Pulmonary artery endothelial cell (primary cell): ENCODE data around the gene TNXB. TPM values are rescaled to one million over a fixed set of nuclear protein-coding genes. Genes with fewer than 3 reads are reported as not detected.
"Not testable (repeated sequence)": the region's sequence is repeated elsewhere in the genome, so short reads cannot be mapped to it uniquely, and the experiment has no call there.

Experiments used
- DNase-seq: peaks from one replicate; pipeline ENCODE4 v3.0.0-alpha.2; 2011; ENCODE audit warnings: low read depth, low spot score
- total RNA-seq: library from RNA; depleted of rRNA; stranded (reverse); fragments of >200 nt; gene quantifications from 2 replicates; pipeline ENCODE4 v1.2.3, GENCODE V29; 2014

Gene TNXB
- total RNA-seq, 1 donor from 2014 or later, result 0.73 TPM

GRCh38 chr6:32113386-32114352, 4.5 kb upstream of the TNXB start:
- no peak for DNase-seq

- no peak for DNase-seq
These were observed 3.4 kb upstream of the TNXB start for GRCh38 chr6:32112431-32112980.

- no peak for DNase-seq
These were observed 2.4 kb upstream of the TNXB start for GRCh38 chr6:32111424-32112066.

GRCh38 chr6:32110632-32111031, 1.5 kb upstream of the TNXB start:
- DNase-seq, result no peak

- DNase-seq, result no peak
These were observed 625 bp upstream of the TNXB start for GRCh38 chr6:32109765-32110160.

GRCh38 chr6:32108727-32109113, 418 bp downstream of the TNXB start:
- no peak for DNase-seq

- DNase-seq, result no peak
These were observed 977 bp downstream of the TNXB start for GRCh38 chr6:32108094-32108627.

GRCh38 chr6:32107406-32107805, 1.7 kb downstream of the TNXB start:
- no peak for DNase-seq

- DNase-seq, result no peak
These were observed 3.7 kb downstream of the TNXB start for GRCh38 chr6:32105433-32105832.

- DNase-seq, result no peak
These were observed 6.9 kb downstream of the TNXB start for GRCh38 chr6:32102255-32102654.

- DNase-seq, result not testable (repeated sequence)
These were observed 8.9 kb downstream of the TNXB start for GRCh38 chr6:32100251-32100650.

GRCh38 chr6:32097364-32097763, 11.8 kb downstream of the TNXB start:
- DNase-seq, result no peak

GRCh38 chr6:32096394-32097258, 12.5 kb downstream of the TNXB start:
- no peak for DNase-seq

GRCh38 chr6:32096087-32096393, 13.1 kb downstream of the TNXB start:
- DNase-seq, result no peak

- DNase-seq, result no peak
These were observed 13.6 kb downstream of the TNXB start for GRCh38 chr6:32095338-32096086.

GRCh38 chr6:32092760-32093497, 16.2 kb downstream of the TNXB start:
- DNase-seq, result no peak

GRCh38 chr6:32089082-32089828, 19.9 kb downstream of the TNXB start:
- no peak for DNase-seq

GRCh38 chr6:32088487-32089049, 20.6 kb downstream of the TNXB start:
- DNase-seq, result no peak
